Activated CD4-positive, alpha-beta T cell treated with anti-CD3 and anti-CD28 coated beads, Interleukin-2, amount 50 U/mL, for 16 hours (primary cell): ENCODE results near the gene SCARB1.

ENCODE experiments used
- DNase-seq: peaks from one replicate; pipeline ENCODE4 v3.0.0-alpha.2; 2020

Gene SCARB1

GRCh38 chr12:124754949-124755800 is 108.5 kb downstream of the SCARB1 start:
- no peak for DNase-seq

- no peak for DNase-seq
Observed at GRCh38 chr12:124754491-124754890, 109.2 kb downstream of the SCARB1 start.

- no peak for DNase-seq
Observed at GRCh38 chr12:124753993-124754392, 109.7 kb downstream of the SCARB1 start.

- no peak for DNase-seq
Observed at GRCh38 chr12:124753228-124753591, 110.5 kb downstream of the SCARB1 start.

GRCh38 chr12:124752437-124753227 is 111.0 kb downstream of the SCARB1 start:
- DNase-seq = no peak

GRCh38 chr12:124751654-124752355 is 111.9 kb downstream of the SCARB1 start:
- no peak for DNase-seq

GRCh38 chr12:124750787-124751471 is 112.7 kb downstream of the SCARB1 start:
- DNase-seq = no peak

GRCh38 chr12:124750149-124750656 is 113.5 kb downstream of the SCARB1 start:
- DNase-seq = no peak

- no peak for DNase-seq
Observed at GRCh38 chr12:124749725-124750124, 113.9 kb downstream of the SCARB1 start.

GRCh38 chr12:124747426-124748161 is 116.1 kb downstream of the SCARB1 start:
- DNase-seq = no peak

- no peak for DNase-seq
Observed at GRCh38 chr12:124746649-124747425, 116.8 kb downstream of the SCARB1 start.

- DNase-seq = no peak
Observed at GRCh38 chr12:124745891-124746570, 117.6 kb downstream of the SCARB1 start.

GRCh38 chr12:124745465-124745890 is 118.2 kb downstream of the SCARB1 start:
- no peak for DNase-seq

- no peak for DNase-seq
Observed at GRCh38 chr12:124744659-124745464, 118.8 kb downstream of the SCARB1 start.

GRCh38 chr12:124744273-124744640 is 119.4 kb downstream of the SCARB1 start:
- no peak for DNase-seq

GRCh38 chr12:124743479-124744272 is 120.0 kb downstream of the SCARB1 start:
- DNase-seq = no peak

GRCh38 chr12:124742678-124743077 is 121.0 kb downstream of the SCARB1 start:
- DNase-seq = no peak

- no peak for DNase-seq
Observed at GRCh38 chr12:124742111-124742510, 121.6 kb downstream of the SCARB1 start.

GRCh38 chr12:124741211-124741610 is 122.5 kb downstream of the SCARB1 start:
- DNase-seq = no peak
